Fibroblast of skin of scalp (primary cell): Measurements from ENCODE around the gene MEPCE.
"Not testable (repeated sequence)": the region's sequence is repeated elsewhere in the genome, so short reads cannot be mapped to it uniquely, and the experiment has no call there.

Experiments
- DNase-seq: peaks from one replicate; pipeline ENCODE4 v3.0.0-alpha.2; 2013

The MEPCE gene

DNA sequence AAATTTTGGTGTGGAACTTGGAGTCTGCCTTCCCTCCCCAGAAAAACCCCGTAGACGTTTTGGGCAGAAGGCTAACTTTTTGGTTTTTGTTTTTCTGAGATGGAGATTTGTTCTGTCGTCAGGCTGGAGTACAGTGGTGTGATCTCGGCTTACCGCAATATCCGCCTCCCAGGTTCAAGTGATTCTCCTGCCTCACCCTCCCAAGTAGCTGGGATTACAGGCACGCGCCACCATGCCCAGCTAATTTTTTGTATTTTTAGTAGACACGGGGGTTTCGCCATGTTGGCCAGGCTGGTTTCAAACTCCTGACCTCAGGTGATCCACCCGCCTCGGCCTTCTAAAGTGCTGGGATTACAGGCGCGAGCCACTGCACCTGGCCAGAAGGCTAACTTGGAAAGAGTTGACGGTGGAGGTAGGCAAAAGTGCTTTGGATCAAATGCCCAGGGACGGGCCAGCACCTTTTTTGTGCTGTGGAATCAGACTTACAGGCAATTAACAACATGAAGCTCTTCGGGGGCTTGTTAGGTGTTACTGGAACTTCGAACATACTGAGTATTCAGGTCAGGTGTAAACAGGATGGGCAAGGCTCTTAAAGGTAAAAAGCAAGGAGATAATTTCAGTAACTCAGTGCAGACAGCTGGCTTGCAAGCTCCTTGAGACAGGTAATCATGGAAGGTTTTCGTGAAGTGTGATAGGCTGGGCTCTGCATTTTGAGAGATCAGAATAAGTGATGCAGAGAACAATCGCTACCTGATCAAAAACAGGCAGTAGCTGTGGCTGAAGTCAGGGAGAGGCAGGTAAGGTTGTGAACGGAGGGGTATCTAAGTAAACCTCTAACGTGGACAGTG lies 4.9 kb downstream of the MEPCE start:
- DNase-seq: no peak

- DNase-seq: no peak
These were observed 6.0 kb downstream of the MEPCE start for GRCh38 chr7:100435401-100436304.

DNA sequence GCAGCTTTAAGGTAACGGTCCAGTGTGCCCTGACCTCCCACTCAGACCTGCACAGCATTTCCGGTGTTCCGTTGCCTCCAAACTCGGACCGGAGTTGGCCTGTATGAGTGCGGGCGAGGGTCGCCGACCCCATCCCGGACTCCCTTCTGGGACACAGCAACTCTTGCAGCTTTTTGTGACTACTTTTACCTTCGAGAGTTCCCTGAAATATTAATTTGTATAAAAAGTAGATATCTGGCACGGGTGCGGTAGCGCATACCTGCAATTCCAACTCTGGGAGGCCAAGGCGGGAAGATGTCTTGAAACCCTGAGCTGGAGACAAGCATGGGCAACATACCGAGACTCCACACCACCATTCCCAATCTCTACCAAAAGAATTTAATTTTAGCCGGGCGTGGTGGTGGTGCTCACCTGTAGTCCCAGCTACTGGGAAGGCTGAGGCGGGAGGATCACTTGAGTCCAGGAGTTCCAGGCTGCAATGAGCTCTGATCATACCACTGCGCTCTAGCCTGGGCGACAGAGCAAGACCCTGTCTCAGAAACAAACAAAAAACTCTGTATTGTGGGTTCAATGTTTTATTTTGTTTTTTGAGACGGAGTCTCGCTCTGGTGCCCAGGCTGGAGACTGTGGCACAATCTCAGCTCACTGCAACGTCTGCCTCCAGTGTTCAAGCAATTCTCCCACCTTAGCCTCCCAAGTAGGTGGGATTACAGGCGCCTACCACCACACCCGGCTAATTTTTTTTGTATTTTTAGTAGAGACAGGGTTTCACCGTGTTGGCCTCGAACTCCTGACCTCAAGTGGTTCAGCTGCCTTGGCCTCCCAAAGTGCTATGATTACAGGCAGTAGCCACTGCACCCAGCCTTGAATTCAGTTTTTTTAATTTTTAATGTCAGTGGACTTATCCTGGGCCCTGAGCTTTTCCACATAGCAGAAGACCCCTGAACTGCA lies 7.8 kb downstream of the MEPCE start:
- no peak for DNase-seq

- DNase-seq: no peak
These were observed 8.5 kb downstream of the MEPCE start for GRCh38 chr7:100438172-100438571.

GRCh38 chr7:100438731-100439130 lies 9.1 kb downstream of the MEPCE start:
- not testable (repeated sequence) for DNase-seq

DNA sequence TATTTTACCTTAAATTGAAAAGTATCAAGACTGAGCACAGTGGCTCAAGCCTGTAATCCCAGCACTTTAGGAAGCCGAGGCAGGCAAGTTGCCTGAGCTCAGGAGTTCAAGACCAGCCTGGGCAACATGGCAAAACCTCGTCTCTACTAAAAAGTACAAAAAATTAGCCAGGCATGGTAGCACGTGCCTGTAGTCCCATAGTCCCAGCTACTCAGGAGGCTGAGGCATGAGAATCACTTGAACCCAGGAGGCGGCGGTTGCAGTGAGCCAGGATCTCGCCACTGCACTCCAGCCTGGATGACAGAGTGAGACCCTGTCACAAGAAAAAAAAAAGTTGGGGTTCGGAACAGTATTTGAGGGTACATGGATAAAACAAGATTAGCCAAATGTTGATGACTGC lies 9.6 kb downstream of the MEPCE start:
- DNase-seq: not testable (repeated sequence)

DNA sequence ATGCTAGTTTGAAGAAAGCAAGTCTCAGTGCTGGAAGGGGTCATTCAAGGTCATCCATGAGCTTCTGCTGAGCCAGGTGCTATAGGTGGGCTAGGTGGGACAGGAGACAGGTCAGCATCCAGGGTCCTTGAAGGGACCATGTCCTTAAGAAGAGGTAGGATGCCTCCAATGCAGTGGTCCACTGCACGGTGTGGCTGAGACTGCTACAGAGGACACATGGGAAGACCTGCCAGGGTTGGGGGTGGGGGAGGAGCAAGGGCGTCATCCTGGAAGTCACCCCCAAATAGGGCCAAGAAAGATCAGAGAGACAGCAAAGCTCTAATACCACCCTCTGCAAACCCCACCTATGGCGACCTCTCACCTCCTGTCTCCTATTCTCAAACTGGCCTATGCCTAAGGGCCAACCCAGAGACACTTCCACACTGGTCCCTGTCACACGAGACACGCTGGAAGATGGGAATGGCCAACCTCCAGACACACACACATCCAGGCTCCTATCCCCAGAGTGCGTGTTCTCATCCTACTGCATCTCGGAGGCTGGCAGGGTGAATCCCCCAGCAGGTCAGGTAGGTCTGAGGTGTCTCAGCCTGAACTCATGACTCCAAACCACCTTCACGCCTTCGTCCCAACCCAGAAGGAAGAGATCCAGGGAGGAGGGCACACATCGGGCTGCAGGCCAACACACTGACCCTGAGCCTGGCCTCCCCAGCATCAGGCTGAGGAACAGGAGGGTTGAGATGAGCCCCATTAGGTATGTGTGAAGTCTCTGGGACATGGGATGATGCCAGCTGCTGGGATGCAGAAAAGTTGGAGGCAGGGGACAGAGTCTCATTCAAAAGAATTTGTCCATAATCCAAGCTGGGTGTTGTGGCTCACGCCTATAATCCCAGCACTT lies 12.3 kb downstream of the MEPCE start:
- no peak for DNase-seq

- DNase-seq: no peak
These were observed 13.6 kb downstream of the MEPCE start for GRCh38 chr7:100443096-100443840.

GRCh38 chr7:100444311-100445278 lies 15.0 kb downstream of the MEPCE start:
- no peak for DNase-seq

DNA sequence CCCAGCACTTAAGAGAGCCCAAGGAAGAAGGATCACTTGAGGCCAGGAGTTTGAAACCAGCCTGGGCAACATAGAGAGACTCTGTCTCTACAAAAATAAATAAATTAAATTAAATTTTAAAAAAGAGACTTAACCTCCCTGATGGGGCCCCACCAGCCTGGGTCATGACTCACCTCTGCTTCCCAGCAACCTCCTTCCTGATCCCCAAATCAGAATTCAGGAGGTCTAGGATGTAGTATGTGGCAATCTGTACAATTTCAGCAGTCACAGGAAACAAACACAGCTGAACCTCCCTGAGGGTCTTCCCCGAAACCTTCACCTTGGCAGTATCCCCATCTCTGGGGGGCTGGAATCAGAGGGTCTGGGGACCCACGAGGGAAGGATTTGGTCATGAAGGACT lies 16.4 kb downstream of the MEPCE start:
- no peak for DNase-seq

GRCh38 chr7:100447363-100447762 lies 17.7 kb downstream of the MEPCE start:
- not testable (repeated sequence) for DNase-seq

DNA sequence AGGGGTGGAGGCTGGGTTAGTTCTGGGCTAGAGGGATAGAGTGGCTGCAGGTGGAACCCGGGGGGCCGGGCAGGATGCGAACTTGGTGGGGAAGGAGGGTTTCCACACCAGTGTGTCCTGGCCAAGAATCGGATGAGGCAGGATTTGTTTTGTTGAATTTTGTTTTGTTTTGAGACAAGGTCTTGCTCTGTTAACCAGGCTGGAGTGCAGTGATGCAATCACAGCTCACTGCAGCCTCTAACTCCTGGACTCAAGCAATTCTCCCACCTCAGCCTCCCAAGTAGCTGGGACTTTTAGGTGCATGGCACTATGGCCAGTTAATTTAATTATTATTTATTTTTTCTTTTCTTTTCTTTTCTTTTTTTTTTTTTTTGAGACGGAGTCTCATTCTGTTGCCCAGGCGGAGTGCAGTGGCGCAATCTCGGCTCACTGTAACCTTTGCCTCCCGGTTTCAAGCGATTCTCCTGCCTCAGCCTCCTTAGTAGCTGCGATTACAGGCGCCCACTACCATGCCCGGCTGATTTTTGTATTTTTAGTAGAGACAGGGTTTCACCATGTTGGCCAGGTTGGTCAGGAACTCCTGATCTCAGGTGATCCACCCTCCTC lies 19.7 kb downstream of the MEPCE start:
- DNase-seq: no peak

GRCh38 chr7:100452513-100452912 lies 22.9 kb downstream of the MEPCE start:
- DNase-seq: no peak

DNA sequence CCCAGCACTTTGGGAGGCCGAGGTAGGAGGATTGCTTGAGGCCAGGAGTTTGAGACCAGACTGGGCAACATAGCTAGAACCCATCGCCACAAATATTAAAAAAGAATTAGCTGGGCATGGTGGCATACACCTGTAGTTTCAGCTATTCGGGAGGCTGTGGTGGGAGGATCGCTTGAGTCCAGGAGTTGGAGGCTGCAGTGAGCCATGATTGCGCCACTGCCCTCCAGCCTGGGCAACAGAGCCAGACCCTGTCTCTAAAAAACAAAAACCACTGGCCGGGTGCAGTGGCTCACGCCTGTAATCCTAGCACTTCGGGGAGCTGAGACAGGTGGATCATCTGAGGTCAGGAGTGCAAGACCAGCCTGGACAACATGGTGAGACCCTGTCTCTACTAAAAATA lies 24.2 kb downstream of the MEPCE start:
- DNase-seq: not testable (repeated sequence)

GRCh38 chr7:100455206-100455605 lies 25.6 kb downstream of the MEPCE start:
- no peak for DNase-seq

DNA sequence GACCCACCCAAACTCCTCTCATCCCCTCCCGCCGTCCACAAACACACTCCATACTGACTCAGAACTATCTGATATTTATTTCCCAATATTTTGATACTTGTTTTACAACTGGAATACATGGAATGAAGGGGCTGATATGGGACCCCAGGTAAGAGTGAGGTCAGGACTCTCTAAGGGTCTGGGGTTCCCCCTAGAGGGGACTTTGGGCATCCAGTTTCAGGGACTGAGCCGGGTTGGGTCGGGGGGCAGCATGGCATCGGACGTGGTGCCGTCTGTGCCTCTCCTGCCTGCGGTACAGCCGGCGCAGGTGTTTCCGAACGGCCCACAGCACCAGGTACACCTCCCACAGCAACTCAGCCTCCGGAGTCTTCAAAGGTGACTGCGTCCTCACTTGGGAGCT lies 26.9 kb downstream of the MEPCE start:
- DNase-seq: no peak

GRCh38 chr7:100457033-100457432 lies 27.4 kb downstream of the MEPCE start:
- no peak for DNase-seq

GRCh38 chr7:100464210-100464660 lies 34.6 kb downstream of the MEPCE start, which contains the start of gene SPACDR:
Gene SPACDR, minus strand, starts transcription at chr7:100464260. Its CDS starts 235 bp downstream, at chr7:100464025.
- no peak for DNase-seq

DNA sequence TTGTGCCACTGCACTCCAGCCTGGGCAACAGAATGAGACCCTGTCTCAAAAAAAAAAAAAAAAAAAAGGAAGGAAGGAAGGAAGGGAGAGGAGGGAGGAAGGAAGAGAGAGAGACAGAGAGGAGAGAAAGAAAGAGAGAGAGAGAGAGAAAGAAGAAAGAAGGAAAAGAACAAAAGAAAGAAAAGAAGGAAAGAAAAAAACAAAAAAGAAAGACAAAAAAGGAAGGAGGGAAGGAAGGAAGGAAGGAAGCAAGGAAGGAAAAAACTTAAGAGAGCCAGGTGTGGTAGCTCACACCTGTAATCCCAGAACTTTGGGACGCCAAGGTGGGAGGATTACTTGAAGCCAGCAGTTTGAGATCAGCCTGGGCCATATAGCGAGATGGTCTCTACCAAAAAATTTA lies 35.2 kb downstream of the MEPCE start:
- DNase-seq: no peak
